ENCODE measurements around the gene MROH2A. TPM values are rescaled to one million over a fixed set of nuclear protein-coding genes. Genes with fewer than 3 reads are reported as not detected.

The MROH2A gene
- total and polyA plus RNA-seq, 9 of the 15 experiments (the other 6 are each of a cell fraction or from before 2014, with no cell fraction given) = 0.03 TPM; not detected in 8

GRCh38 chr2:233803994-233804393 lies 25.9 kb downstream of the MROH2A start:
- no peak for TF ChIP-seq POLR3G (IDR thresholded peaks at IDR 0.05; ENCODE audit: extremely low read depth, insufficient read length, insufficient replicate concordance)
- TF ChIP-seq DMBX1 (CRISPR knock-in tag; IDR thresholded peaks at IDR 0.05; ENCODE audit: borderline replicate concordance) = no peak
- no peak for TF ChIP-seq U2AF1 (optimal IDR thresholded peaks at IDR 0.05; ENCODE audit: low read depth, low read length)
- TF ChIP-seq C11orf30 (IDR thresholded peaks at IDR 0.05; ENCODE audit: low read depth) = no peak
- 0 out of 2 replicates have a peak, but pooled peaks have one; percentile 7 for TF ChIP-seq TFE3 (CRISPR knock-in tag; IDR thresholded peaks at IDR 0.05)
- TF ChIP-seq CCNT2 (IDR thresholded peaks at IDR 0.05; ENCODE audit: borderline replicate concordance, extremely low read depth, insufficient read length, low read depth, low read length) = no peak
- TF ChIP-seq MECOM (CRISPR knock-in tag; IDR thresholded peaks at IDR 0.05) = no peak
- TF ChIP-seq NR3C1 (CRISPR knock-in tag; IDR thresholded peaks at IDR 0.05) = no peak
- no peak for TF ChIP-seq KAT7 (CRISPR knock-in tag; IDR thresholded peaks at IDR 0.05; ENCODE audit: borderline replicate concordance)
- no peaks in the 10 kb centered on the region for H3K9me3 ChIP-seq (replicated peaks; ENCODE audit: control insufficient read depth, insufficient read depth, low read depth, low read length)
- ATAC-seq (no peak), DNase-seq (ENCODE audit: extremely low read depth in 1 of 4, low spot score in 3 of 4) (no peak), FAIRE-seq (no peak)
- H3K9me1 ChIP-seq (ENCODE audit: control insufficient read depth, insufficient read depth, low read length) = no peaks in the 10 kb centered on the region
- no peak overlapping the region for H3K9ac ChIP-seq (ENCODE audit: insufficient read depth in 1 of 2, low read depth in 2 of 2, low read length in 2 of 2)
- no peak overlapping the region for H2AFZ ChIP-seq (ENCODE audit: low read depth, low read length)
- no TSS peak for BruUV-seq (replicated peaks)
- no peaks in the 10 kb centered on the region for H3K79me2 ChIP-seq (ENCODE audit: control insufficient read depth, insufficient read depth, low read length)
- no peaks in the 10 kb centered on the region; a peak in 1 of 5 replicates for H3K4me1 ChIP-seq (replicated peaks in 1 of 2; ENCODE audit: control insufficient read depth in 2 of 2, insufficient read depth in 2 of 2, low read length in 2 of 2)
- ChIA-PET POLR2A (no interaction called here), CTCF (ENCODE audit: low intra/inter-chr PET ratio) (no interaction called here)
- no peaks in the 10 kb centered on the region for H3K36me3 ChIP-seq (ENCODE audit: control insufficient read depth, insufficient read depth, low read length)
- in situ Hi-C loops (cut with MboI) = no loop called here
- 0% methylated on average over 8 of the region's 8 CpGs for WGBS (ENCODE audit: insufficient coverage, low coverage, missing lambda C conversion rate)
- no peak overlapping the region for H3K4me2 ChIP-seq (ENCODE audit: insufficient read depth, low read length)
- no peaks in the 10 kb centered on the region for H4K20me1 ChIP-seq (replicated peaks; ENCODE audit: control insufficient read depth, insufficient read depth, low read length)
- no peak overlapping the region for H3K27ac ChIP-seq (ENCODE audit: extremely low read depth, low read depth, low read length)
- H3K27me3 ChIP-seq (ENCODE audit: control insufficient read depth in 2 of 2, insufficient read depth in 2 of 2, low read length in 2 of 2) = peaks cover 0 to 24% of the 10 kb centered on the region in 2 experiments; a peak in 2 of 5 replicates
- intact Hi-C loops (cut with micrococcal nuclease) = no loop called here
- no peak overlapping the region for H3K4me3 ChIP-seq
